Panc1 (cell line): ENCODE data around the gene SYF2. TPM values are rescaled to one million over a fixed set of nuclear protein-coding genes. Genes with fewer than 3 reads are reported as not detected.

ENCODE experiments used
- ATAC-seq: fragments of 200-7000 bp; cut with Tn5 transposase; 2 replicates; pipeline ENCODE4 v1.9.1; 2020; ENCODE audit warnings: mild to moderate bottlenecking, moderate library complexity
- BruUV-seq: library from RNA; stranded (reverse); fragments of 400-500 nt; replicated peaks from 2 replicates; lab custom pipeline; 2021; lab: Mats Ljungman, UMichigan
- CTCF ChIA-PET: fragments of 300-600 bp; sonication (Branson Sonifier 250); formaldehyde crosslinking; loops from one replicate; lab custom pipeline; 2022; ENCODE audit warnings: antibody characterized with exemption; lab: Charles Lee
- POLR2A ChIA-PET: fragments of 300-600 bp; sonication (Branson Sonifier 250); formaldehyde crosslinking; loops from one replicate; lab custom pipeline; 2022; ENCODE audit warnings: antibody characterized with exemption; lab: Charles Lee
- DNase-seq: peaks from one replicate; pipeline ENCODE4 v3.0.0-alpha.2; 2010; ENCODE audit warnings: low read depth, low spot score
- H3K27ac ChIP-seq: 2 replicates; pipeline ENCODE4 v1.5.1; 2011; ENCODE audit warnings: mild to moderate bottlenecking, low read length, inconsistent platforms
- H3K27me3 ChIP-seq: fragments of 200-500 bp; sonication (Bioruptor generic); 2 replicates; pipeline ENCODE4 v1.6.0; 2014; ENCODE audit warnings: low read length, inconsistent platforms; ENCODE audit not compliant: control insufficient read depth, insufficient read depth
- H3K36me3 ChIP-seq: fragments of 200-500 bp; sonication (Bioruptor generic); 2 replicates; pipeline ENCODE4 v1.5.1; 2014; ENCODE audit warnings: inconsistent platforms, mild to moderate bottlenecking, low read length, moderate library complexity; ENCODE audit not compliant: control insufficient read depth, insufficient read depth
- H3K4me1 ChIP-seq: 2 replicates; pipeline ENCODE4 v1.5.1; 2011; ENCODE audit warnings: inconsistent platforms, mild to moderate bottlenecking, low read length, moderate library complexity; ENCODE audit not compliant: control insufficient read depth, insufficient read depth
- H3K4me3 ChIP-seq, 2 experiments: 2 replicates each; pipeline ENCODE4 v1.5.1; 2011 to 2012; ENCODE audit warnings: low read depth in 2 of 2, low read length in 2 of 2, mild to moderate bottlenecking in 2 of 2, inconsistent platforms in 1 of 2, moderate library complexity in 1 of 2
- H3K9me3 ChIP-seq: fragments of 200-500 bp; sonication (Bioruptor generic); 2 replicates; pipeline ENCODE4 v1.5.1; 2014; ENCODE audit warnings: low read depth, mild to moderate bottlenecking, inconsistent platforms, low read length, moderate library complexity; ENCODE audit not compliant: control insufficient read depth, insufficient read depth
- POLR2AphosphoS5 ChIP-seq: IDR thresholded peaks from 2 replicates; pipeline ENCODE4 v1.6.1; 2012; ENCODE audit warnings: mild to moderate bottlenecking, low read depth, low read length, moderate library complexity
- SIN3A ChIP-seq: IDR thresholded peaks from 2 replicates; pipeline ENCODE4 v1.6.1; 2012; ENCODE audit warnings: low read depth, mild to moderate bottlenecking, low read length, moderate library complexity, borderline replicate concordance; ENCODE audit not compliant: insufficient read depth
- TCF7L2 ChIP-seq: IDR thresholded peaks from 2 replicates; pipeline ENCODE4 v1.6.1; 2011; ENCODE audit warnings: mild to moderate bottlenecking, low read depth, low read length, inconsistent platforms
- in situ Hi-C: cut with HindIII; loops from 2 replicates; pipeline ENCODE4 v1.10.0; 2016; ENCODE audit warnings: low sequenced_read_pairs, low pct_unique_long_range_greater_than_20kb
- intact Hi-C: fragments of 100-400 bp; cut with micrococcal nuclease; formaldehyde crosslinking; loops from one replicate; pipeline ENCODE4 v1.10.0; 2022; ENCODE audit not compliant: unreplicated experiment
- total RNA-seq: library from RNA; stranded (reverse); gene quantifications from one replicate; pipeline ENCODE4 v1.2.1, GENCODE V29; 2021; ENCODE audit not compliant: unreplicated experiment
- TF ChIP-seq, protein P1 (sequence below): fragments of 450-650 bp; IDR thresholded peaks from 2 replicates; pipeline ENCODE4 v1.5.1; 2017; ENCODE audit warnings: mild to moderate bottlenecking
- TF ChIP-seq, protein P2 (sequence below), 2 experiments: IDR thresholded peaks; 2 replicates each; pipeline ENCODE4 v1.6.1; 2011 to 2012; ENCODE audit warnings: low read depth in 2 of 2, control low read depth in 1 of 2, low read length in 1 of 2, mild to moderate bottlenecking in 1 of 2, moderate library complexity in 1 of 2; ENCODE audit not compliant: insufficient read depth in 1 of 2

SYF2 gene
- total RNA-seq, 1 experiment from 2014 or later = 28.9 TPM

DNA sequence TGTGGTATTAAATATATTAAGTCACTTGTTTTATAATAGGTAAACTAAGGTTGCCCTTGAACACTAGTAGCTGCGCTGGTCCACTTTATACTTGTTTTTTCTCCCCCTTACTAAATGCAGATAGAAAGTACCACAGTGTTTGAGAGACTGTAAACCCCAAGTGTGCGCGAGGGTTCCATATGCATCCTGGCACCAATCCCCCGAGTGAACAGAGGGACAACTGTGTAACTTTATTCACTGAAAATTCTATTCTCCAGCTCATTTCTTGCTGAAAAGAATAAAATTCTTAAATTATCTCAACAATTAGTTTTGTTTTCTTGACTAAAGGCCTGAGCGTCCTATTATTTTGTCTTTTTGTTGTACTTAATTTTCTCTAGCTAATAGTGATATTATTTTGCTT is 13.1 kb upstream of the SYF2 start:
- no peak for TF ChIP-seq POLR2AphosphoS5
- TF ChIP-seq, protein P1, sequence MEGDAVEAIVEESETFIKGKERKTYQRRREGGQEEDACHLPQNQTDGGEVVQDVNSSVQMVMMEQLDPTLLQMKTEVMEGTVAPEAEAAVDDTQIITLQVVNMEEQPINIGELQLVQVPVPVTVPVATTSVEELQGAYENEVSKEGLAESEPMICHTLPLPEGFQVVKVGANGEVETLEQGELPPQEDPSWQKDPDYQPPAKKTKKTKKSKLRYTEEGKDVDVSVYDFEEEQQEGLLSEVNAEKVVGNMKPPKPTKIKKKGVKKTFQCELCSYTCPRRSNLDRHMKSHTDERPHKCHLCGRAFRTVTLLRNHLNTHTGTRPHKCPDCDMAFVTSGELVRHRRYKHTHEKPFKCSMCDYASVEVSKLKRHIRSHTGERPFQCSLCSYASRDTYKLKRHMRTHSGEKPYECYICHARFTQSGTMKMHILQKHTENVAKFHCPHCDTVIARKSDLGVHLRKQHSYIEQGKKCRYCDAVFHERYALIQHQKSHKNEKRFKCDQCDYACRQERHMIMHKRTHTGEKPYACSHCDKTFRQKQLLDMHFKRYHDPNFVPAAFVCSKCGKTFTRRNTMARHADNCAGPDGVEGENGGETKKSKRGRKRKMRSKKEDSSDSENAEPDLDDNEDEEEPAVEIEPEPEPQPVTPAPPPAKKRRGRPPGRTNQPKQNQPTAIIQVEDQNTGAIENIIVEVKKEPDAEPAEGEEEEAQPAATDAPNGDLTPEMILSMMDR = no peak
- no peak for TF ChIP-seq SIN3A
- TF ChIP-seq, protein P2, sequence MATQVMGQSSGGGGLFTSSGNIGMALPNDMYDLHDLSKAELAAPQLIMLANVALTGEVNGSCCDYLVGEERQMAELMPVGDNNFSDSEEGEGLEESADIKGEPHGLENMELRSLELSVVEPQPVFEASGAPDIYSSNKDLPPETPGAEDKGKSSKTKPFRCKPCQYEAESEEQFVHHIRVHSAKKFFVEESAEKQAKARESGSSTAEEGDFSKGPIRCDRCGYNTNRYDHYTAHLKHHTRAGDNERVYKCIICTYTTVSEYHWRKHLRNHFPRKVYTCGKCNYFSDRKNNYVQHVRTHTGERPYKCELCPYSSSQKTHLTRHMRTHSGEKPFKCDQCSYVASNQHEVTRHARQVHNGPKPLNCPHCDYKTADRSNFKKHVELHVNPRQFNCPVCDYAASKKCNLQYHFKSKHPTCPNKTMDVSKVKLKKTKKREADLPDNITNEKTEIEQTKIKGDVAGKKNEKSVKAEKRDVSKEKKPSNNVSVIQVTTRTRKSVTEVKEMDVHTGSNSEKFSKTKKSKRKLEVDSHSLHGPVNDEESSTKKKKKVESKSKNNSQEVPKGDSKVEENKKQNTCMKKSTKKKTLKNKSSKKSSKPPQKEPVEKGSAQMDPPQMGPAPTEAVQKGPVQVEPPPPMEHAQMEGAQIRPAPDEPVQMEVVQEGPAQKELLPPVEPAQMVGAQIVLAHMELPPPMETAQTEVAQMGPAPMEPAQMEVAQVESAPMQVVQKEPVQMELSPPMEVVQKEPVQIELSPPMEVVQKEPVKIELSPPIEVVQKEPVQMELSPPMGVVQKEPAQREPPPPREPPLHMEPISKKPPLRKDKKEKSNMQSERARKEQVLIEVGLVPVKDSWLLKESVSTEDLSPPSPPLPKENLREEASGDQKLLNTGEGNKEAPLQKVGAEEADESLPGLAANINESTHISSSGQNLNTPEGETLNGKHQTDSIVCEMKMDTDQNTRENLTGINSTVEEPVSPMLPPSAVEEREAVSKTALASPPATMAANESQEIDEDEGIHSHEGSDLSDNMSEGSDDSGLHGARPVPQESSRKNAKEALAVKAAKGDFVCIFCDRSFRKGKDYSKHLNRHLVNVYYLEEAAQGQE (IDR thresholded peaks at IDR 0.05; ENCODE audit: insufficient read depth in 1 of 2, low read depth in 2 of 2, low read length in 1 of 2) = no peak
- TF ChIP-seq TCF7L2 = no peak
- no TSS peak for BruUV-seq
- Histone ChIP-seq H3K27ac (peak overlapping the region; percentile 92), H3K27me3 (no peaks in the 10 kb centered on the region), H3K4me1 (peaks cover 24% of the 10 kb centered on the region; the same call in 1 of the 2 replicates), H3K36me3 (peaks cover 43% of the 10 kb centered on the region), H3K4me3 (peak overlapping the region; percentile 71 to 96), H3K9me3 (no peaks in the 10 kb centered on the region)
- ChIA-PET POLR2A (no interaction called here), CTCF (no interaction called here)
- in situ Hi-C loops = no loop called here
- intact Hi-C loops = no loop called here
- DNase-seq = no peak
- no peak for ATAC-seq

DNA sequence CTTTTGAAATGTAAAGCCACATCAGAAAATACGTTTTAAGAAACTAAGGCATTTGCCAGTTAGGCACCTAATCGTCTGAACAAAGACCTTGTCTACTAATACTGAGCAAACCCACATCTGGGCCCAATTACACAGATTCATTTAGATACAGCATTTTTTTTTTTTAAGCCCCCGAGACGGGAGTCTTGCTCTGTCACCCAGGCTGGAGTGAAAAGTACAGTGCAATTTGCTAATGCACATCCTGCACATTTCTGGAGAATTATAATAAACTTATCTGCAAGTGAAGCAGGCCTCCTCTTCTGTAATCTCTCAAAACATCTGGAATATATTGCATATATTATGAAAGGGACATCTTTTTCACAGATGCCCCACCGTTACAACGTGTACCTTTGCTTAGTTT is 11.6 kb upstream of the SYF2 start:
- DNase-seq (no peak), ATAC-seq (no peak)
- no peaks in the 10 kb centered on the region for H3K27me3 ChIP-seq
- POLR2A ChIA-PET = no interaction called here
- H3K9me3 ChIP-seq = no peaks in the 10 kb centered on the region
- H3K27ac ChIP-seq = no peak overlapping the region
- H3K4me1 ChIP-seq = peaks cover 32% of the 10 kb centered on the region; the same call in 1 of the 2 replicates
- no peak overlapping the region for H3K4me3 ChIP-seq
- TF ChIP-seq SIN3A (no peak), TCF7L2 (no peak), POLR2AphosphoS5 (no peak)
- TF ChIP-seq, protein P1 = no peak
- TF ChIP-seq, protein P2 (IDR thresholded peaks at IDR 0.05; ENCODE audit: insufficient read depth in 1 of 2, low read depth in 2 of 2, low read length in 1 of 2) = no peak
- CTCF ChIA-PET = no interaction called here
- H3K36me3 ChIP-seq = peaks cover 46% of the 10 kb centered on the region
- in situ Hi-C loops = no loop called here
- no TSS peak for BruUV-seq
- intact Hi-C loops = no loop called here
